ENCODE results near the gene CIT.

DNA sequence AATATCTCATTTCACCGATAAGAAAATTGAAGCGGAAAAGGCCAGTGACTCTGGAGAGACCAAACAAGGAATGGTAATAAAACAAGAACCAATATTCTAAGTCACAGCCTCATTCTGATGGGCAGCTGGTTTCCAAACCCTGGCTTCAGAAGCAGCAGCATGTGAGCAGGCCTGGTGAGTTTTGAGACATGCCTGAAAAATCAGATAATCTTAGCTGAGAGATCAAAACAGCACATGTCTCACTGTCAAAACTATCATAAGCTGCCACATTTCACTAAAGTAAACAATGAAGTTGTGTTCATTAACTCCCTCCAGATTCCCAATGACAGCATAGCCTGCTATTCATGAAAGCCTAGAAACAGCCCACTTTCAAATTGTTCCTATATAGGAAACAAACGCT, 36.5 kb downstream of the CIT start:
- no peak for TF ChIP-seq CTCF (IDR thresholded peaks at IDR 0.05)
- no peak for TF ChIP-seq POLR2A (IDR thresholded peaks at IDR 0.05)

Measured in body of pancreas (tissue), 4 donors.